ENCODE measurements around the gene FARS2. TPM values are rescaled to one million over a fixed set of nuclear protein-coding genes. Genes with fewer than 3 reads are reported as not detected.

FARS2 gene
- total RNA-seq, 1 experiment from 2014 or later = 25.6 TPM

GRCh38 chr6:5762561-5762968 lies 501.3 kb downstream of the FARS2 start:
- in situ Hi-C loops (cut with HindIII; ENCODE audit: low pct_unique_long_range_greater_than_20kb, low sequenced_read_pairs) = no loop called here
- no peak for DNase-seq (ENCODE audit: low read depth, low spot score)

- no peak for DNase-seq (ENCODE audit: low read depth, low spot score)
- in situ Hi-C loops (cut with HindIII; ENCODE audit: low pct_unique_long_range_greater_than_20kb, low sequenced_read_pairs) = no loop called here
Observed at GRCh38 chr6:5763407-5763806, 502.1 kb downstream of the FARS2 start.

GRCh38 chr6:5763871-5764270 lies 502.6 kb downstream of the FARS2 start:
- in situ Hi-C loops (cut with HindIII; ENCODE audit: low pct_unique_long_range_greater_than_20kb, low sequenced_read_pairs) = no loop called here
- no peak for DNase-seq (ENCODE audit: low read depth, low spot score)

GRCh38 chr6:5764401-5764955 lies 503.2 kb downstream of the FARS2 start:
- in situ Hi-C loops (cut with HindIII; ENCODE audit: low pct_unique_long_range_greater_than_20kb, low sequenced_read_pairs) = no loop called here

GRCh38 chr6:5765141-5765760 lies 503.9 kb downstream of the FARS2 start:
- DNase-seq (ENCODE audit: low read depth, low spot score) = no peak
- in situ Hi-C loops (cut with HindIII; ENCODE audit: low pct_unique_long_range_greater_than_20kb, low sequenced_read_pairs) = no loop called here

More at GRCh38 chr6:5764401-5764955, 503.2 kb downstream of the FARS2 start:
- no peak for DNase-seq (ENCODE audit: low read depth, low spot score)

GRCh38 chr6:5766260-5766659 lies 504.9 kb downstream of the FARS2 start:
- peak; percentile 51 for DNase-seq (ENCODE audit: low read depth, low spot score)
- in situ Hi-C loops (cut with HindIII; ENCODE audit: low pct_unique_long_range_greater_than_20kb, low sequenced_read_pairs) = no loop called here

GRCh38 chr6:5767471-5767870 lies 506.2 kb downstream of the FARS2 start:
- DNase-seq (ENCODE audit: low read depth, low spot score) = no peak
- in situ Hi-C loops (cut with HindIII; ENCODE audit: low pct_unique_long_range_greater_than_20kb, low sequenced_read_pairs) = no loop called here

GRCh38 chr6:5771211-5771610 lies 509.9 kb downstream of the FARS2 start:
- in situ Hi-C loops (cut with HindIII; ENCODE audit: low pct_unique_long_range_greater_than_20kb, low sequenced_read_pairs) = no loop called here
- no peak for DNase-seq (ENCODE audit: low read depth, low spot score)

- no peak for DNase-seq (ENCODE audit: low read depth, low spot score)
- in situ Hi-C loops (cut with HindIII; ENCODE audit: low pct_unique_long_range_greater_than_20kb, low sequenced_read_pairs) = no loop called here
Observed at GRCh38 chr6:5771759-5772390, 510.6 kb downstream of the FARS2 start.

- no peak for DNase-seq (ENCODE audit: low read depth, low spot score)
- in situ Hi-C loops (cut with HindIII; ENCODE audit: low pct_unique_long_range_greater_than_20kb, low sequenced_read_pairs) = no loop called here
Observed at GRCh38 chr6:5772408-5773120, 511.3 kb downstream of the FARS2 start.

- no peak for DNase-seq (ENCODE audit: low read depth, low spot score)
- in situ Hi-C loops (cut with HindIII; ENCODE audit: low pct_unique_long_range_greater_than_20kb, low sequenced_read_pairs) = no loop called here
Observed at GRCh38 chr6:5776104-5776503, 514.8 kb downstream of the FARS2 start.

GRCh38 chr6:5776706-5777390 lies 515.5 kb downstream of the FARS2 start:
- no peak for DNase-seq (ENCODE audit: low read depth, low spot score)
- in situ Hi-C loops (cut with HindIII; ENCODE audit: low pct_unique_long_range_greater_than_20kb, low sequenced_read_pairs) = no loop called here

- in situ Hi-C loops (cut with HindIII; ENCODE audit: low pct_unique_long_range_greater_than_20kb, low sequenced_read_pairs) = no loop called here
- no peak for DNase-seq (ENCODE audit: low read depth, low spot score)
Observed at GRCh38 chr6:5778317-5778857, 517.1 kb downstream of the FARS2 start.

- no peak for DNase-seq (ENCODE audit: low read depth, low spot score)
- in situ Hi-C loops (cut with HindIII; ENCODE audit: low pct_unique_long_range_greater_than_20kb, low sequenced_read_pairs) = no loop called here
Observed at GRCh38 chr6:5778906-5779305, 517.6 kb downstream of the FARS2 start.

GRCh38 chr6:5781019-5781418 lies 519.7 kb downstream of the FARS2 start:
- no peak for DNase-seq (ENCODE audit: low read depth, low spot score)
- in situ Hi-C loops (cut with HindIII; ENCODE audit: low pct_unique_long_range_greater_than_20kb, low sequenced_read_pairs) = no loop called here

GRCh38 chr6:5781966-5782556 lies 520.7 kb downstream of the FARS2 start:
- no peak for DNase-seq (ENCODE audit: low read depth, low spot score)
- in situ Hi-C loops (cut with HindIII; ENCODE audit: low pct_unique_long_range_greater_than_20kb, low sequenced_read_pairs) = no loop called here

GRCh38 chr6:5782783-5783547 lies 521.7 kb downstream of the FARS2 start:
- DNase-seq (ENCODE audit: low read depth, low spot score) = no peak
- in situ Hi-C loops (cut with HindIII; ENCODE audit: low pct_unique_long_range_greater_than_20kb, low sequenced_read_pairs) = no loop called here
